Activated naive CD4-positive, alpha-beta T cell treated with anti-CD3 and anti-CD28 coated beads, Interleukin-2, amount 50 U/mL, for 16 hours (primary cell): Measurements from ENCODE around the gene ACKR1.

Source experiments
- DNase-seq: peaks from one replicate; pipeline ENCODE4 v3.0.0-alpha.2; 2020

The ACKR1 gene

DNA sequence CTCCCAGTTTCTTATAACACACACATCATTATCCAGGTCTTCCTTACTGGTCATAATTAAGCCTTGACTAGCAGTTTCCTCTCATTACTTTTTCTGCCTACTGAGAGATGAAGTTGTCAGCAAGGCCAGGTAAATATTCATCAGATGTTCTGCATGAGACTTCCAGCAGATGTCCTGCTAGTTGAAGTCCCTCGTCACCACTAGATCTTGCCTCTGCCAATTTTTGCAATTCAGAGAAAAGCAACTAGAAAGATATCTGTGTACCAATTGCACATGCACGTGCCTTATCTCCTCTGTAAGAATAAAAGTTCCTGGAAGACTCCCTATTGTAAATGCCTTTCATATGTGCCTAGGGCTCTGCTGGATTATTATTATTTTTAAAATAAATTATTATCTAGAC is 18.3 kb downstream of the ACKR1 start:
- DNase-seq, result no peak

DNA sequence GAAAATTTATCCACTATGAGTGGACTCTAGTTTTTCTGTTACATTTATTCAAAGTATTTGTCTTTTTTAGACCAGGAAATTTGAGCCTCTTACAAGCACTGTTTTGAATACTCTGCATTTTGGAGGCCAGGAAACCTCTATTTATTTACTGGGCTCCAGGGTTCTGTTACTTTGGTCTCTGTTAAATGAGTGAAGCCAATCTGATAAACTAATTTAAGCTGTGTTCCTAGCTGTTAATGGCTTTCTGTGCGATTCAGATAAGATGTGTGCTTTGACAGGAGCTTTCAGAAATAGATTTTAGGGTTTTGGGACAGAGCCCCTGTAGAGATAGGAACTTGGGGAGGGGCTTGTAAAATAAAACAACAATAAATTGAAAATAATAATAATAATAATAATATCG is 23.9 kb downstream of the ACKR1 start:
- DNase-seq, result no peak

DNA sequence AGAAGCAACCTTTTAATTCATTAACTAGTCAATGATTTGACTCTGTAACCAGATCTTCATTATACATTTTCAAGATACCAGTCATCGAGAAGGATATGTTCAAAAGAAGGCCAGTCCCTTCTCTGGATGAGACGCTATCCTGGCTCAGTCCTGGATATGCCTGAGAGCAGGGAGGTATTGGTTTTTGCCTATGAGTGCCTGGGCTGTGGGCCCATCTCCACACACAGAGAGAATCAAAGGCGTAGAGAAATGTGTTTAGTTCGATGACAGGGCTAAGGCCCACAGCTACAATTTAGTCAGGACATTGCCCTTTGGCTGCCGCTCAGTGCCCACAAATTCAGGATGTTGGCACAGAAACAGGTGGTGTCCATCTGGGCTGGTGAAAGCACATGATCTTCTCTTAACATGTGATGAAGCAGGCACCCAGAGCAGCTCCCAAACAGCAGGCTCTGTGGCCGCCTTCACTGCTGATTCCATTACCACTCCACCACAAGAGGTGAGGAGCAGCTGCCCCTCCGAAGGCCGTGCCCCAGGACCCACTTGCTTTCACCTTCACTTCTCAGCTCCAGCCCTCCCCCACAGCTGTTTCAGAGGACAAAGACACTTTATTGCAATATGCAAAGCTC is 24.7 kb downstream of the ACKR1 start:
- DNase-seq, result no peak

DNA sequence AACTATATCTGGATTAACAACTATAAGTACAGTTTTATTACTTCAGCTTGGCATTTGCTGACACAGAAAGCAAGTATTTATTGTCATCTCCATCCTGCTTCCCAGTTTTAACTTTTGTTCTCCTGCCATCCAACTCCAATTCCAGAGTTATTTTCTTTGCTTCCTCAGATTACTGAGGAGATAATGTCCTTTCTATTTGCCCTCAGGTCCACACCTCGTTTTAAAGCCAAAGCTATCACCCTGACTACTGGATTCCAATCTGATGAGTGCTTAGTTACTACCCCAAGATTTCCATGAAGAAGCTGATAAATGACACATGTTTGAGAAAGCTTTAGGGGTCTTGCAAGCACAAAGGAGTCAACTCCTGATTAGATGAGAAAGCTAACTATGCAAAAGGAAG is 25.2 kb downstream of the ACKR1 start:
- DNase-seq, result no peak

DNA sequence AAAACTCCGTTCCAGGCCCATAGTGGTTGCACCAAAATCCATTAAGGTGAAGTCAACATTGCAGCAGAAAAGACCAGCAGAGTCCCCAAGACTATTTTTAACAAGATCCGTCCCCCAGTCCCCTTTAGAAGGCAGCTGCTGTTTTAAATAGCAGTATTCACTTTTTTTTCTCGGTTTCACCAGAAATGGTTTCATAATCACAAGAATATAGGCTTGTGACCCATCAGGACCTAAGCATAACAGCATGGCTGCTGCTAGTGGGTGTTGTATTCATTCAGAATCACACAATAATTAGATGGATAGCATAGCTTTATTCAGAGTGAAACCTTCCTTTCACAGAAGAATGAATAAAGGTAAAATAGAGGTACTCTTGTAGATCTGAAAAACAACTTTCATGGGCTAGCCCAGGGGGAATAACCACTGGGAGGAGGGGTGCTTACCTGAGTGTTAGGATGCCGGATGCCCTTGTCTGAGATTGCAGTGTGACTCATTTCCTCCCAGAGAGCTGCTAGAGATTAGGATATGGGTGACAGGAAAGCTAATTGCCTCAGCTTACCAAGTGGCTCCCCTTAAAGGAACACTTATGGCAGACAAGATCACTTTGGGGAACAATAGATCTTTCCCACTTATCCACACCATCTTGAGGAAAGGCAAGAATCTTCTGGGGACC is 35.0 kb downstream of the ACKR1 start:
- DNase-seq, result no peak

DNA sequence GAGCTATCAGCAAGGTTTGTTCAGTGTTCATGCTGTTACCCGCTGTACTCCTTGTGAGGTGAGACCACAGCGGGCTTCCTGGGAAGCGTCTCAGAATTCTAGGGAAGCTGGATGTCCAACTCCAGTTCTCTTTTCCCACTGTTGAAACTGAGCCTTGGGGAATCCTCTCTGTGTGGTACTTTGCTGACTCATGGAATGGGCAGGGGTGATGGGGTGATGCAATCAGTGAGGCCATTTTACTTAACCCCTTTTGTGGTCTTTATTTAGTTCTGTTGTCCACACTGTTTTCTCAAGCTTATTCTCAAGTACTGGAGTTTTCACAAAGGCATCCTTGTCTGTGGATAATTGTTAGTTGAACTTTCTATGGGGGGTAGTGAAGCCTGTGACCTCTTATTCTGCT is 42.6 kb downstream of the ACKR1 start:
- DNase-seq, result no peak

DNA sequence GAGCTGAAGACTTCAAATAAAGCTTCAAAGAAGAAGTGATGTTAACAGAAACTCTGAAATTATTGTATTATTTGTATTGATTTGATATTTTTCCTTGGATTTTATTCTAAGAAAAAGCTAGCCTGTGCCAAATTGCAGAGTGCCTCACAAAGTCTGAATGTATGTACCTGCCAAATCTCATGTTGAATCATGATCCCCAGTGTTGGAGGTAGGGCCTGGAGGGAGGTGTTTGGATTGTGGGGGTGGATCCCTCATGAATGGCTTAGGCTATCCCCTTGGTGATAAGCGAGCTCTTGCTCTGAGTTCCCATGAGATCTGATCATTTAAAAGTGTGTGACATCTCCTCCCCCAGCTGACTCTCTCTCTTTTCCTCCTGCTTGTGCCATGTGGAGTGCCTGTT is 43.6 kb downstream of the ACKR1 start:
- no peak for DNase-seq

DNA sequence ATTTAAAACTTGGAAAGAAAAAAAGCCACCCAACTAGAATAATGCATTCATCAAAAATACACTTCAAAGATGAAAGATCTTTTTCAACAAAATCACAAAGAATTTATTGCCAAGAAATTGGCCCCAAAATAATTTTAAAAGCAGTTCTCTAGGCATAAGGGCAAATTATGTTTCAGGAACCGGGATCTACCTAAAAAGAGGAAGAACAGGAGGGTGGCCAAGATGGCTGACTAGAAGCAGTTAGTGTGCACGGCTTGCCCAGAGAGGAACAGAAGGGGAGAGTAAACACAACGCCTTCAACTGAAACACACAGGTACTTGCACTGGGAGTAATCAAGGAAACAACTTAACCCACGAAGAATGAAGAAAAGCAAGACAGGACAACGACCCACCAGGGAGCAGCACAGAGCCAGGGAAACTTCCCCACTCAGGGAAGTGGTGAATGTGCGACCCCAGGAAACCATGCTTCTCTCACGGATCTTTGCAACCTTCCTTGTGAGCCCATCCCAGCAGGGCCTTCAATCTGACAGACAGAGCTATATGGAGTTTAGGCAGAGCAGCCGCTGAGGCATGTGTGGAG is 46.1 kb downstream of the ACKR1 start:
- DNase-seq, result no peak
